Subcutaneous abdominal adipose tissue (tissue), 5 donors: ENCODE data around the gene MEIS1.

Experiments used
- H3K27ac ChIP-seq: one replicate; pipeline ENCODE4 v1.7.0; 2013; ENCODE audit warnings: low read depth, mild to moderate bottlenecking, inconsistent platforms, low read length, moderate library complexity
- H3K27me3 ChIP-seq, 5 donors: one replicate each; pipeline ENCODE4 v1.7.0; 2013; ENCODE audit warnings: low read length in 5 of 5, inconsistent platforms in 1 of 5; ENCODE audit not compliant: control insufficient read depth in 5 of 5, insufficient read depth in 4 of 5
- H3K36me3 ChIP-seq, 5 donors: one replicate each; pipeline ENCODE4 v1.7.0; 2013; ENCODE audit warnings: low read length in 5 of 5; ENCODE audit not compliant: control insufficient read depth in 5 of 5, insufficient read depth in 5 of 5
- H3K4me1 ChIP-seq, 5 donors: one replicate each; pipeline ENCODE4 v1.7.0; 2013; ENCODE audit warnings: low read length in 5 of 5, mild to moderate bottlenecking in 3 of 5, moderate library complexity in 1 of 5; ENCODE audit not compliant: control insufficient read depth in 5 of 5, insufficient read depth in 5 of 5
- H3K4me3 ChIP-seq, 5 donors: one replicate each; pipeline ENCODE4 v1.7.0; 2013; ENCODE audit warnings: low read length in 5 of 5, low read depth in 1 of 5
- H3K9ac ChIP-seq, 5 donors: one replicate each; pipeline ENCODE4 v1.7.0; 2013; ENCODE audit warnings: low read length in 5 of 5, mild to moderate bottlenecking in 4 of 5, moderate library complexity in 3 of 5
- H3K9me3 ChIP-seq, 5 donors: one replicate each; pipeline ENCODE4 v1.7.0; 2013; ENCODE audit warnings: low read length in 5 of 5; ENCODE audit not compliant: control insufficient read depth in 5 of 5
- donor health status: healthy.
- donor health status: healthy.
- donor health status: healthy.
- donor health status: healthy.
- donor health status: healthy.

MEIS1 gene

GRCh38 chr2:66418381-66418780, 16.5 kb upstream of the MEIS1 start:
- H3K4me3 ChIP-seq, result no peak overlapping the region
- H3K4me1 ChIP-seq, result no peaks in the 10 kb centered on the region
- no peaks in the 10 kb centered on the region for H3K9me3 ChIP-seq
- no peaks in the 10 kb centered on the region for H3K27me3 ChIP-seq
- H3K9ac ChIP-seq, result no peak overlapping the region
- no peak overlapping the region for H3K27ac ChIP-seq
- H3K36me3 ChIP-seq, result no peaks in the 10 kb centered on the region

DNA sequence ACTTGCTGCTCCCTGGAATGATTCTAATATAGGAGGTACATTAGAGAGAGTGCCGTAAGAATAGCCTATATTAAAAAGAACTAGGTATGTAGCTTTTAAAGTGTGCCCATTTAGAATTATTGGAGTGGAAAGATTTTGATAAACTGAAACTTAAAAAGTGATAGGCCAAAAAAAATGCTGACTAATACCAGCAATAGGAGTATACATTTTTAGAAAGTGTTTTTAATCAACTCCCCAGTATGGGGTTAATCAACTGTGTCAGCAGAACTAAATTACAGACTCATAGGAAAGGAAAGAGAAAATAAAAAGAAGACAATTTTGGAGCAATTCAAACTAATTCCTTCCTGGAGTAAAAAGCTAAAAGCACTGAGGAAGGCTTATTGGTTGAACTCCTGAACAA, 13.3 kb upstream of the MEIS1 start:
- H3K36me3 ChIP-seq, result no peaks in the 10 kb centered on the region
- H3K9me3 ChIP-seq, result no peaks in the 10 kb centered on the region
- H3K4me3 ChIP-seq, result no peak overlapping the region
- H3K4me1 ChIP-seq, result peaks cover 0 to 15% (median 13%) of the 10 kb centered on the region in 5 donors
- H3K9ac ChIP-seq, result no peak overlapping the region
- no peak overlapping the region for H3K27ac ChIP-seq
- H3K27me3 ChIP-seq, result peaks cover 6 to 22% (median 12%) of the 10 kb centered on the region in 5 donors

- Histone ChIP-seq H3K4me3 (no peak overlapping the region), H3K4me1 (peaks cover 0 to 15% (median 13%) of the 10 kb centered on the region in 5 donors), H3K27me3 (peaks cover 8 to 26% (median 14%) of the 10 kb centered on the region in 5 donors), H3K9ac (no peak overlapping the region), H3K36me3 (no peaks in the 10 kb centered on the region), H3K9me3 (no peaks in the 10 kb centered on the region), H3K27ac (no peak overlapping the region)
These were observed 11.4 kb upstream of the MEIS1 start for GRCh38 chr2:66423391-66424124.

DNA sequence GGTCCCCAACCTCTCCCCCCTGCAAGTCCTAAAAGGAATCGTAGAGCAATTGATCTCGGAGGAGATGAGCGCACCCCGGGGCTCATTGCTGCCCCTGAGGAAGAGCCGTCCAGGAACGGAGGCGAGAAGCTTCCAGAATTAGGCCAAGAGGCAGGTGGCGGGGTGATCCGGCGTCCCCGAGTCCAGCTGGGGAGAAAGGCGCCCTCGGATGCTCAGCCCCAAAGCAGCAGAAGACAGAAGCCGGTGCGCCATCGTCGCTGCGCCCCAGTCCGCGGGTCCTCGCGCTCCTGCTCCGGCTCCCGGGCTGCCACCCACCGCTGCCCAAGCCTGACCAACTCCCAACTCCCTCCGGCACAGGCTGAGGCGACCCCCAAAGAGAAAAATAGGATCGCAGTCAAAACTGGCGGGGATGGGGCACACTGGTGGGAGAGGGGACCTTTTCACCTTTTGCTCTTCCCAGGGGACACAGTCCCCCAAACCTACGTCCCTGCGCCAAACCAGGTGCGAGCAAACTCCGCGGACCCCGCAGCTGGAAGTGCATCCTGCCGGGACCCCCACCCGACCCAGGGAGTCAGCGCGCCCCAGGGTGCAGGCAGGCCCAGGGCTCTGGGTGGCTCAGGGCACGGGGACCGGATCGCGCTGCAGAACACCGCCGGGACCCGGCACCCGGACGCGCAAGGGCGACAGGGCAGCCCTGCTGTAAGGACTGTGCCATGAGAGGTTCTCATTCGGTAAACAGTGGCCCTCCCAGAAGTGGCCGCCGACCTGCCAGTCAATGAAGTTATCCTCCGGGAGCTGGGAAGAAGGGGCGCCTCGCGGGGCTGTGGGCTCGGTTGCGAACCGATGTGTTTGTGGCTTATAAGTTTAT, 8.4 kb upstream of the MEIS1 start:
- Histone ChIP-seq H3K9ac (no peak overlapping the region), H3K27ac (no peak overlapping the region), H3K4me3 (peak overlapping the region in 3 of 5 donors; percentile 50 to 59 (median 58)), H3K27me3 (peaks cover 8 to 28% (median 14%) of the 10 kb centered on the region in 5 donors), H3K9me3 (no peaks in the 10 kb centered on the region), H3K36me3 (no peaks in the 10 kb centered on the region), H3K4me1 (peaks cover 0 to 15% (median 13%) of the 10 kb centered on the region in 5 donors)

- Histone ChIP-seq H3K9me3 (no peaks in the 10 kb centered on the region), H3K9ac (no peak overlapping the region), H3K27me3 (peaks cover 8 to 28% (median 14%) of the 10 kb centered on the region in 5 donors), H3K27ac (no peak overlapping the region), H3K4me3 (no peak overlapping the region), H3K4me1 (peaks cover 0 to 17% (median 13%) of the 10 kb centered on the region in 5 donors), H3K36me3 (no peaks in the 10 kb centered on the region)
These were observed 7.6 kb upstream of the MEIS1 start for GRCh38 chr2:66427300-66427699.

GRCh38 chr2:66428986-66429612, 5.8 kb upstream of the MEIS1 start:
- Histone ChIP-seq H3K4me1 (peaks cover 0 to 32% (median 30%) of the 10 kb centered on the region in 5 donors), H3K27ac (no peak overlapping the region), H3K9ac (no peak overlapping the region), H3K9me3 (no peaks in the 10 kb centered on the region), H3K4me3 (no peak overlapping the region), H3K36me3 (no peaks in the 10 kb centered on the region), H3K27me3 (peaks cover 8 to 39% (median 14%) of the 10 kb centered on the region in 5 donors)

DNA sequence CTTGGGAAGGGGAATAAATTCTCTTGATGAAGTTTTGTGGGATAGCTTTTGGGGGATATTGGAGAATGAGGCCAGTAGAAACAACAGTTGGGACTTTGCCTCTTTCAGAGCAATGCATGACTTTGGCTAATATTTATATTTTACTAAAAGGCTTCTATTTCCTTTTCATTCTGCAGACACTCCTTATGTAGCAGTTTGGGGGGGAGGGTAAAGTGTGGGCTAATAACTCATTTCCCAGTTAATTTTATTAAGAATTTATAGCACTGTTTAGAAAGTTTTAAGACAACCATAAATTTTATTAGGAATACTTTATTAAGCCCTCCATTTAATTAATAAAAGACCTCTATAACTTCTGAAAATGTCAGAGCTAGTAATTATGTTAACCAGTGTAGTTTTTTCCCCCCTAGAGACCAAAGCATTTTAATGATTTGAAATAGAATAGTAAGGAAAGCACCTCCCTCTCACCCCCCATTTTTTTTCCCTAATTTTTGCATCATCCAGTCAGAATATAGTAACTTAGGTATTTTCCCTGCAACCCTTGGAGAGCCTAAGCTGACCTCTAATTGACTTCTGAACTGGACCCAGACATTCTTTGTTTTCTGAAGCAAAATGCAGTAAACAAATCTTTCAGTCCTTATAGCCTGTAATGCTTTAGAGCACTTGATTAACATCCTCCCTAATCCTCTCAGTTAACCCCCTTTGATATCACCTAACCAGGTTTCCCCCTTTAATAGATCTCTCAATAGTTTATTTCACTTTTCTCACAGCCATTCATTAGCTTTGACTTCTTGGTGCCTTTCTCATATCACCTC, 5.0 kb upstream of the MEIS1 start:
- peaks cover 0 to 38% (median 37%) of the 10 kb centered on the region in 5 donors for H3K4me1 ChIP-seq
- no peak overlapping the region for H3K27ac ChIP-seq
- H3K27me3 ChIP-seq, result peaks cover 8 to 33% (median 14%) of the 10 kb centered on the region in 5 donors
- H3K9me3 ChIP-seq, result no peaks in the 10 kb centered on the region
- no peak overlapping the region for H3K9ac ChIP-seq
- no peaks in the 10 kb centered on the region for H3K36me3 ChIP-seq
- H3K4me3 ChIP-seq, result no peak overlapping the region

GRCh38 chr2:66430505-66431273, 4.2 kb upstream of the MEIS1 start:
- H3K4me3 ChIP-seq, result no peak overlapping the region
- no peak overlapping the region for H3K27ac ChIP-seq
- H3K36me3 ChIP-seq, result no peaks in the 10 kb centered on the region
- peaks cover 8 to 26% (median 11%) of the 10 kb centered on the region in 5 donors for H3K27me3 ChIP-seq
- no peaks in the 10 kb centered on the region for H3K9me3 ChIP-seq
- H3K4me1 ChIP-seq, result peaks cover 0 to 42% (median 34%) of the 10 kb centered on the region in 5 donors
- H3K9ac ChIP-seq, result no peak overlapping the region

DNA sequence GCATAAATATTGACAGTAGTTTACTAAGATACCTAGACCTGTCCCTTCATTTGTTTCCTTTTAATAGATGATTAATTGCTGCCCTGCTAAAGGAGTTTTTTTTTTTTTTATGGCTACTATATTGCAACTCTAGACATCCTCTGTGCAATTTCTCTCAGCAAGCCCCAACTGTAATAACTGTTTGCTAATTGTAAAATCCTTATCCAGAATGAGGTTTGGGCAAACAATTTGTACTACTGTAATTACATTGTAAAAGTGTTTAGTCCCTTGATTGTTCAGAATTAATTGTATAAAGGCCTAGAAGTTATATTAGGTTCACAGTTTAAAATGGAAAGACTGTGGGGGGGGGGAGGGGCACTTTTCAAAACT, 3.7 kb upstream of the MEIS1 start:
- Histone ChIP-seq H3K4me1 (peaks cover 0 to 39% (median 29%) of the 10 kb centered on the region in 5 donors), H3K4me3 (no peak overlapping the region), H3K27me3 (peaks cover 5 to 21% (median 7%) of the 10 kb centered on the region in 5 donors), H3K27ac (no peak overlapping the region), H3K9me3 (no peaks in the 10 kb centered on the region), H3K36me3 (no peaks in the 10 kb centered on the region), H3K9ac (no peak overlapping the region)
